Activated CD4-positive, alpha-beta T cell treated with anti-CD3 and anti-CD28 coated beads, Interleukin-2, Interleukin-6, amounts not matched to agents 100 ng/mL and 50 ng/mL, durations not matched to agents 16 hours and 8 hours (primary cell): ENCODE results near the gene TBC1D8.

Experiments
- DNase-seq: peaks from one replicate; pipeline ENCODE4 v3.0.0-alpha.2; 2020

The TBC1D8 gene

GRCh38 chr2:101023327-101024107 lies 127.7 kb downstream of the TBC1D8 start:
- DNase-seq = no peak

- DNase-seq = no peak
Observed at GRCh38 chr2:101022221-101022620, 129.0 kb downstream of the TBC1D8 start.

GRCh38 chr2:101018934-101019333 lies 132.2 kb downstream of the TBC1D8 start:
- no peak for DNase-seq

GRCh38 chr2:101017371-101017770 lies 133.8 kb downstream of the TBC1D8 start:
- no peak for DNase-seq

GRCh38 chr2:101014264-101014857 lies 136.8 kb downstream of the TBC1D8 start:
- no peak for DNase-seq

- DNase-seq = peak; percentile 47
Observed at GRCh38 chr2:101012706-101013181, 138.4 kb downstream of the TBC1D8 start.

- DNase-seq = peak; percentile 38
Observed at GRCh38 chr2:101012054-101012705, 139.0 kb downstream of the TBC1D8 start.

- no peak for DNase-seq
Observed at GRCh38 chr2:101011152-101011551, 140.0 kb downstream of the TBC1D8 start.

GRCh38 chr2:101007415-101008345 lies 143.5 kb downstream of the TBC1D8 start:
- peak; percentile 33 for DNase-seq

GRCh38 chr2:101006065-101006715 lies 145.0 kb downstream of the TBC1D8 start:
- no peak for DNase-seq

- DNase-seq = no peak
Observed at GRCh38 chr2:101004620-101005325, 146.4 kb downstream of the TBC1D8 start.

GRCh38 chr2:101003278-101003775 lies 147.9 kb downstream of the TBC1D8 start:
- DNase-seq = no peak

- DNase-seq = peak; percentile 36
Observed at GRCh38 chr2:101002562-101003277, 148.5 kb downstream of the TBC1D8 start.

- peak; percentile 97 for DNase-seq
Observed at GRCh38 chr2:101001691-101002561, 149.3 kb downstream of the TBC1D8 start, which contains the start of gene RPL31. RPL31 (plus strand) TSS chr2:101002289; CDS start chr2:101002702, 413 bp downstream.

GRCh38 chr2:100999995-101000394 lies 151.2 kb downstream of the TBC1D8 start:
- DNase-seq = no peak

- no peak for DNase-seq
Observed at GRCh38 chr2:100998235-100998573, 153.0 kb downstream of the TBC1D8 start.

GRCh38 chr2:100997509-100998234 lies 153.5 kb downstream of the TBC1D8 start:
- DNase-seq = no peak

GRCh38 chr2:100995309-100996075 lies 155.7 kb downstream of the TBC1D8 start:
- DNase-seq = no peak
